H9 (cell line): Measurements from ENCODE around the gene MUC2. TPM values are rescaled to one million over a fixed set of nuclear protein-coding genes. Genes with fewer than 3 reads are reported as not detected.

Experiments used
- DNase-seq: peaks from one replicate; pipeline ENCODE4 v3.0.0-alpha.2; 2017
- H2AFZ ChIP-seq: one replicate; pipeline ENCODE4 v1.6.1; 2013; ENCODE audit warnings: mild to moderate bottlenecking, low read length, control low read depth, moderate library complexity
- H2AK5ac ChIP-seq: 2 replicates; pipeline ENCODE4 v1.6.1; 2013; ENCODE audit warnings: low read length, control low read depth, mixed read lengths; ENCODE audit not compliant: insufficient read length
- H2BK120ac ChIP-seq: one replicate; pipeline ENCODE4 v1.6.1; 2013; ENCODE audit warnings: low read depth, mild to moderate bottlenecking, low read length, control low read depth, inconsistent platforms; ENCODE audit not compliant: poor library complexity, severe bottlenecking
- H2BK12ac ChIP-seq: 2 replicates; pipeline ENCODE4 v1.6.1; 2013; ENCODE audit warnings: low read length, control low read depth, mixed read lengths, low read depth; ENCODE audit not compliant: insufficient read length
- H2BK15ac ChIP-seq: 2 replicates; pipeline ENCODE4 v1.6.1; 2013; ENCODE audit warnings: low read depth, low read length, control low read depth
- H2BK20ac ChIP-seq: one replicate; pipeline ENCODE4 v1.6.1; 2013; ENCODE audit warnings: low read depth, mild to moderate bottlenecking, low read length, control low read depth, inconsistent platforms; ENCODE audit not compliant: poor library complexity, severe bottlenecking
- H2BK5ac ChIP-seq: 2 replicates; pipeline ENCODE4 v1.6.1; 2013; ENCODE audit warnings: low read length, control low read depth, mixed read lengths; ENCODE audit not compliant: insufficient read length
- H3K14ac ChIP-seq: 2 replicates; pipeline ENCODE4 v1.6.1; 2013; ENCODE audit warnings: low read length, control low read depth; ENCODE audit not compliant: insufficient read depth
- H3K18ac ChIP-seq: 2 replicates; pipeline ENCODE4 v1.6.1; 2013; ENCODE audit warnings: low read depth, mild to moderate bottlenecking, mixed read lengths, low read length, control low read depth; ENCODE audit not compliant: insufficient read length
- H3K23ac ChIP-seq: 2 replicates; pipeline ENCODE4 v1.6.1; 2013; ENCODE audit warnings: low read length, control low read depth, mixed read lengths, low read depth; ENCODE audit not compliant: insufficient read length
- H3K23me2 ChIP-seq: 2 replicates; pipeline ENCODE4 v1.6.1; 2013; ENCODE audit warnings: low read depth, mild to moderate bottlenecking, mixed read lengths, low read length, control low read depth; ENCODE audit not compliant: insufficient read length, poor library complexity, severe bottlenecking
- H3K27ac ChIP-seq: 2 replicates; pipeline ENCODE4 v1.5.1; 2013; ENCODE audit warnings: low read length, control low read depth, mixed read lengths, low read depth; ENCODE audit not compliant: insufficient read length
- H3K27me3 ChIP-seq: 2 replicates; pipeline ENCODE4 v1.6.1; 2013; ENCODE audit warnings: low read length, control low read depth, inconsistent platforms; ENCODE audit not compliant: insufficient read depth
- H3K4ac ChIP-seq: 2 replicates; pipeline ENCODE4 v1.6.1; 2013; ENCODE audit warnings: low read depth, mild to moderate bottlenecking, control low read depth, inconsistent platforms, low read length, moderate library complexity
- H3K4me1 ChIP-seq: 2 replicates; pipeline ENCODE4 v1.6.1; 2013; ENCODE audit warnings: low read length, control low read depth, inconsistent platforms; ENCODE audit not compliant: insufficient read depth
- H3K4me2 ChIP-seq: 2 replicates; pipeline ENCODE4 v1.6.1; 2013; ENCODE audit warnings: low read length, control low read depth, mixed read lengths; ENCODE audit not compliant: insufficient read length, insufficient read depth
- H3K56ac ChIP-seq: 2 replicates; pipeline ENCODE4 v1.6.1; 2013; ENCODE audit warnings: low read depth, mild to moderate bottlenecking, mixed read lengths, low read length, control low read depth; ENCODE audit not compliant: insufficient read length
- H3K79me1 ChIP-seq: 2 replicates; pipeline ENCODE4 v1.6.1; 2013; ENCODE audit warnings: low read depth, mild to moderate bottlenecking, moderate library complexity, low read length, control low read depth, inconsistent platforms; ENCODE audit not compliant: insufficient read depth, poor library complexity, severe bottlenecking
- H3K79me2 ChIP-seq: 2 replicates; pipeline ENCODE4 v1.6.1; 2013; ENCODE audit warnings: low read length, control low read depth, inconsistent platforms; ENCODE audit not compliant: insufficient read depth
- H3K9ac ChIP-seq: 2 replicates; pipeline ENCODE4 v1.6.1; 2013; ENCODE audit warnings: low read length, control low read depth, mixed read lengths; ENCODE audit not compliant: insufficient read length; ENCODE audit errors: extremely low read depth
- H3K9me3 ChIP-seq: one replicate; pipeline ENCODE4 v1.6.1; 2013; ENCODE audit warnings: low read depth, low read length, inconsistent platforms; ENCODE audit not compliant: control insufficient read depth
- H3T11ph ChIP-seq: one replicate; pipeline ENCODE4 v1.6.1; 2013; ENCODE audit warnings: mild to moderate bottlenecking, low read length, control low read depth, inconsistent platforms
- H4K20me1 ChIP-seq: one replicate; pipeline ENCODE4 v1.6.1; 2013; ENCODE audit not compliant: control insufficient read depth, insufficient read length, insufficient read depth
- H4K5ac ChIP-seq: 2 replicates; pipeline ENCODE4 v1.6.1; 2013; ENCODE audit warnings: low read depth, mild to moderate bottlenecking, mixed read lengths, low read length, control low read depth; ENCODE audit not compliant: insufficient read length
- H4K8ac ChIP-seq: replicated peaks from 2 replicates; pipeline ENCODE4 v1.6.1; 2013; ENCODE audit warnings: low read length, control low read depth, mixed read lengths, low read depth; ENCODE audit not compliant: insufficient read length
- H4K91ac ChIP-seq: 2 replicates; pipeline ENCODE4 v1.6.1; 2013; ENCODE audit warnings: low read depth, mild to moderate bottlenecking, moderate library complexity, mixed read lengths, low read length, control low read depth; ENCODE audit not compliant: insufficient read length
- H3K27ac Mint-ChIP-seq, 3 experiments: 2 replicates in 2 of 3; 3 replicates in 1 of 3; pipeline ENCODE4 v1.8.0; 2020 to 2021; ENCODE audit warnings: mixed read lengths in 3 of 3, mild to moderate bottlenecking in 1 of 3, moderate library complexity in 1 of 3
- H3K27me3 Mint-ChIP-seq: 2 replicates; pipeline ENCODE4 v1.8.0; 2021; ENCODE audit warnings: low read depth, mild to moderate bottlenecking, moderate library complexity, mixed read lengths
- H3K36me3 Mint-ChIP-seq, 3 experiments: 2 replicates in 2 of 3; 3 replicates in 1 of 3; pipeline ENCODE4 v1.8.0; 2020 to 2021; ENCODE audit warnings: low read depth in 3 of 3, mixed read lengths in 3 of 3; ENCODE audit not compliant: insufficient read depth in 1 of 3
- H3K4me1 Mint-ChIP-seq, 2 experiments: 2 replicates each; pipeline ENCODE4 v1.8.0; 2020; ENCODE audit warnings: mixed read lengths in 2 of 2
- H3K4me3 Mint-ChIP-seq, 2 experiments: 2 replicates in 1 of 2; 3 replicates in 1 of 2; pipeline ENCODE4 v1.8.0; 2020 to 2021; ENCODE audit warnings: mild to moderate bottlenecking in 2 of 2, mixed read lengths in 2 of 2, moderate library complexity in 1 of 2
- H3K9me3 Mint-ChIP-seq, 2 experiments: 2 replicates in 1 of 2; 3 replicates in 1 of 2; pipeline ENCODE4 v1.8.0; 2020; ENCODE audit warnings: mild to moderate bottlenecking in 2 of 2, mixed read lengths in 2 of 2, moderate library complexity in 1 of 2
- WGBS: extraction: QIAGEN DNeasy Blood & Tissue Kit; methylation state at CpG from one replicate; pipeline ENCODE4 v1.1.7; 2013; ENCODE audit warnings: missing lambda C conversion rate, low lambda C conversion rate, mixed read lengths; ENCODE audit not compliant: insufficient read length; ENCODE audit errors: extremely low coverage; 5-methylcytosine and 5-hydroxymethylcytosine counted together
- total RNA-seq: library from RNA; stranded (reverse); gene quantifications from 2 replicates; pipeline ENCODE4 v1.2.1, GENCODE V29; 2021
- TF ChIP-seq, protein P1 (sequence below): fragments of 200-600 bp; sonication (generic); conservative IDR thresholded peaks from 3 replicates; pipeline ENCODE4 v1.8.0; 2021; ENCODE audit warnings: antibody characterized with exemption, mild to moderate bottlenecking

Gene MUC2
- total RNA-seq, 1 experiment from 2014 or later: not detected

DNA sequence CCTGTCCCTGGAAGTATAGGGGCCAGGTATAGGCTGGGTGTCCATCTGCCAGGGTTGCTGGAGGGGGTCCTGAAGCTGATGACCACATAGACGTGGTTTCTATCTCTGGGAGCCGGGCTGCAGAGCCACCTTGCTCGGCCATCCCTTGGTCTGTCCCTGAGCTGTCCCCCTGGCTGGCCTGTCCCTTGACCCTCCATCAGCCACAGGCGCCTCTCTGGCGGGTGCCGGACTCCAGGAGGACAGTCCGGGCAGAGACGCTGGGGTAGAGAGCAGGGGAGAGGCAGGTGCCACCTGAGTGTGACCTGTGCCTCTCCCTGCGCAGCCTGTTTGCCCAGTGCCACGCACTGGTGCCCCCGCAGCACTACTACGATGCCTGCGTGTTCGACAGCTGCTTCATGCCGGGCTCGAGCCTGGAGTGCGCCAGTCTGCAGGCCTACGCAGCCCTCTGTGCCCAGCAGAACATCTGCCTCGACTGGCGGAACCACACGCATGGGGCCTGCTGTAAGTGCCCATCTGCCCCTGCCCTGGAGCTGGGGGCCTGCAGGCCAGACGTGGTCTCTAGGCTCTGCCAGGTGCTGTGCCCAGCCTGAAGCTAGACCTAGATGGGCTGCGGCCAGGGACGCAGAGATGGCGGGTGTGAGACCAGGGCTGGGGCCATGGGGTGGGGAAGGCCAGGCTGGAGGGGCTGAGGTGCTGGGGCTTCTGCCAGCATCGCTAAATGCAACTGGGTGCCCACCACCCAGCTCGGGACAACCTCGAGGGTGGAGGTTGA, 29.9 kb downstream of the MUC2 start:
- Histone ChIP-seq H3K9ac (no peak overlapping the region), H2BK120ac (no peak overlapping the region), H3K9me3 (no peaks in the 10 kb centered on the region), H3K27ac (no peak overlapping the region), H3K23me2 (no peaks in the 10 kb centered on the region), H3K14ac (no peak overlapping the region; the same call in 1 of the 2 replicates), H3K56ac (no peak overlapping the region), H3K4me1 (no peaks in the 10 kb centered on the region), H4K5ac (no peak overlapping the region), H4K20me1 (peaks cover 2% of the 10 kb centered on the region), H3K23ac (no peak overlapping the region), H4K91ac (no peak overlapping the region), H4K8ac (no peak overlapping the region), H3K79me2 (no peaks in the 10 kb centered on the region), H2BK20ac (no peak overlapping the region), H3K79me1 (no peaks in the 10 kb centered on the region), H3K4ac (no peak overlapping the region), H3T11ph (no peak overlapping the region), H2BK15ac (no peak overlapping the region), H2AFZ (no peak overlapping the region), H2AK5ac (no peak overlapping the region), H2BK12ac (no peak overlapping the region), H3K18ac (no peak overlapping the region), H2BK5ac (no peak overlapping the region), H3K27me3 (no peaks in the 10 kb centered on the region), H3K4me2 (no peak overlapping the region)
- TF ChIP-seq, protein P1, sequence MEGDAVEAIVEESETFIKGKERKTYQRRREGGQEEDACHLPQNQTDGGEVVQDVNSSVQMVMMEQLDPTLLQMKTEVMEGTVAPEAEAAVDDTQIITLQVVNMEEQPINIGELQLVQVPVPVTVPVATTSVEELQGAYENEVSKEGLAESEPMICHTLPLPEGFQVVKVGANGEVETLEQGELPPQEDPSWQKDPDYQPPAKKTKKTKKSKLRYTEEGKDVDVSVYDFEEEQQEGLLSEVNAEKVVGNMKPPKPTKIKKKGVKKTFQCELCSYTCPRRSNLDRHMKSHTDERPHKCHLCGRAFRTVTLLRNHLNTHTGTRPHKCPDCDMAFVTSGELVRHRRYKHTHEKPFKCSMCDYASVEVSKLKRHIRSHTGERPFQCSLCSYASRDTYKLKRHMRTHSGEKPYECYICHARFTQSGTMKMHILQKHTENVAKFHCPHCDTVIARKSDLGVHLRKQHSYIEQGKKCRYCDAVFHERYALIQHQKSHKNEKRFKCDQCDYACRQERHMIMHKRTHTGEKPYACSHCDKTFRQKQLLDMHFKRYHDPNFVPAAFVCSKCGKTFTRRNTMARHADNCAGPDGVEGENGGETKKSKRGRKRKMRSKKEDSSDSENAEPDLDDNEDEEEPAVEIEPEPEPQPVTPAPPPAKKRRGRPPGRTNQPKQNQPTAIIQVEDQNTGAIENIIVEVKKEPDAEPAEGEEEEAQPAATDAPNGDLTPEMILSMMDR: no peak
- no CpG with 5 or more reads among the region's 28 CpGs for WGBS
- H3K9me3 Mint-ChIP-seq: peaks cover 6 to 37% of the 10 kb centered on the region in 2 experiments
- no peak overlapping the region; a peak in 1 of 7 replicates for H3K27ac Mint-ChIP-seq
- peaks cover 0 to 4% (median 3%) of the 10 kb centered on the region in 3 experiments; a peak in 3 of 7 replicates for H3K36me3 Mint-ChIP-seq
- DNase-seq: no peak
- no peaks in the 10 kb centered on the region for H3K4me1 Mint-ChIP-seq
- no peak overlapping the region for H3K4me3 Mint-ChIP-seq
- H3K27me3 Mint-ChIP-seq: peaks cover 8% of the 10 kb centered on the region
